ENCODE results near the gene ENTREP1. TPM values are rescaled to one million over a fixed set of nuclear protein-coding genes. Genes with fewer than 3 reads are reported as not detected.
A peak's percentile ranks its signal among the peaks of the same experiment; 100 is the strongest.

Gene ENTREP1
- total RNA-seq, 1 experiment from 2014 or later, result 21.3 TPM

- H3K9me3 ChIP-seq (ENCODE audit: control insufficient read depth, low read depth, low read length), result no peaks in the 10 kb centered on the region
- Mint-ChIP-seq H3K27ac (no peak overlapping the region; a peak in 1 of 7 replicates), H3K36me3 (ENCODE audit: insufficient read depth in 1 of 3, low read depth in 3 of 3) (peaks cover 0 to 10% (median 4%) of the 10 kb centered on the region in 3 experiments; a peak in 5 of 7 replicates), H3K4me3 (no peak overlapping the region), H3K27me3 (ENCODE audit: low read depth) (peaks cover 4% of the 10 kb centered on the region), H3K9me3 (peaks cover 3 to 4% of the 10 kb centered on the region in 2 experiments; a peak in 4 of 5 replicates), H3K4me1 (peaks cover 26 to 29% of the 10 kb centered on the region in 2 experiments)
- H4K91ac ChIP-seq (ENCODE audit: insufficient read length, low read depth, low read length), result no peak overlapping the region
- H3K9ac ChIP-seq (ENCODE audit: extremely low read depth, insufficient read length, low read length), result no peak overlapping the region
- no peaks in the 10 kb centered on the region for H4K20me1 ChIP-seq (ENCODE audit: control insufficient read depth, insufficient read depth, insufficient read length)
- no peak overlapping the region for H2BK5ac ChIP-seq (ENCODE audit: insufficient read length, low read length)
- no peaks in the 10 kb centered on the region for H3K79me1 ChIP-seq (ENCODE audit: insufficient read depth, low read depth, low read length, poor library complexity, severe bottlenecking)
- no peak overlapping the region for H4K5ac ChIP-seq (ENCODE audit: insufficient read length, low read depth, low read length)
- H3K27ac ChIP-seq (ENCODE audit: insufficient read length, low read depth, low read length), result no peak overlapping the region
- H3K4me1 ChIP-seq (ENCODE audit: insufficient read depth, low read length), result no peaks in the 10 kb centered on the region; the same call in 1 of the 2 replicates
- no peak overlapping the region for H2BK120ac ChIP-seq (ENCODE audit: low read depth, low read length, poor library complexity, severe bottlenecking)
- H2BK20ac ChIP-seq (ENCODE audit: low read depth, low read length, poor library complexity, severe bottlenecking), result no peak overlapping the region
- no peaks in the 10 kb centered on the region for H3K79me2 ChIP-seq (ENCODE audit: insufficient read depth, low read length)
- peak overlapping the region; percentile 57 for H2BK12ac ChIP-seq (ENCODE audit: insufficient read length, low read depth, low read length)
- H3K27me3 ChIP-seq (ENCODE audit: insufficient read depth, low read length), result no peaks in the 10 kb centered on the region
- H4K8ac ChIP-seq (replicated peaks; ENCODE audit: insufficient read length, low read depth, low read length), result no peak overlapping the region
- WGBS (ENCODE audit: extremely low coverage, insufficient read length, low lambda C conversion rate), result no CpG with 5 or more reads among the region's 52 CpGs
- no peak overlapping the region for H3T11ph ChIP-seq (ENCODE audit: low read length)
- H3K4ac ChIP-seq (ENCODE audit: low read depth, low read length), result peak overlapping the region; percentile 25; the same call in 1 of the 2 replicates
- H2AK5ac ChIP-seq (ENCODE audit: insufficient read length, low read length), result no peak overlapping the region
- no peak for DNase-seq
- H3K4me2 ChIP-seq (ENCODE audit: insufficient read depth, insufficient read length, low read length), result no peak overlapping the region
- H3K23ac ChIP-seq (ENCODE audit: insufficient read length, low read depth, low read length), result no peak overlapping the region
- no peak for TF ChIP-seq CTCF (conservative IDR thresholded peaks at IDR 0.05)
- no peak overlapping the region for H3K56ac ChIP-seq (ENCODE audit: insufficient read length, low read depth, low read length)
- H3K18ac ChIP-seq (ENCODE audit: insufficient read length, low read depth, low read length), result no peak overlapping the region
- no peak overlapping the region; the same call in 1 of the 2 replicates for H3K14ac ChIP-seq (ENCODE audit: insufficient read depth, low read length)
- H2AFZ ChIP-seq (ENCODE audit: low read length), result peak overlapping the region; percentile 69
- H3K23me2 ChIP-seq (ENCODE audit: insufficient read length, low read depth, low read length, poor library complexity, severe bottlenecking), result peaks cover 3% of the 10 kb centered on the region
- no peak overlapping the region; the same call in 1 of the 2 replicates for H2BK15ac ChIP-seq (ENCODE audit: low read depth, low read length)
These were observed 87.1 kb downstream of the ENTREP1 start for GRCh38 chr9:69411931-69412740.
